Prostate gland (tissue), 2 donors: ENCODE measurements around the gene SEH1L.

Source experiments
- CTCF ChIP-seq, 4 experiments: fragments of 200-600 bp in 2 of 4; fragments of 450-650 bp in 2 of 4; sonication (generic) in 2 of 4; IDR thresholded peaks; 1 replicate in 3 of 4; 2 replicates in 1 of 4; pipeline ENCODE4 v1.5.1; 2016 to 2019; ENCODE audit warnings: antibody characterized with exemption in 4 of 4, mild to moderate bottlenecking in 2 of 4, moderate library complexity in 2 of 4
- POLR2A ChIP-seq: fragments of 450-650 bp; IDR thresholded peaks from one replicate; pipeline ENCODE4 v1.6.1; 2016; ENCODE audit warnings: antibody characterized with exemption, mild to moderate bottlenecking
- POLR2AphosphoS5 ChIP-seq: sonication (generic); formaldehyde crosslinking; IDR thresholded peaks from one replicate; pipeline ENCODE4 v1.6.1; 2017; ENCODE audit warnings: antibody characterized with exemption

- TF ChIP-seq CTCF (IDR thresholded peaks at IDR 0.05) = no peak
- no peak for TF ChIP-seq POLR2A
- no peak for TF ChIP-seq POLR2AphosphoS5
Observed at GRCh38 chr18:13007248-13007560, 59.4 kb downstream of the SEH1L start.
